Thyroid gland (tissue), 4 donors: Measurements from ENCODE around the gene IFNGR1. TPM values are rescaled to one million over a fixed set of nuclear protein-coding genes. Genes with fewer than 3 reads are reported as not detected.

Source experiments
- DNase-seq, 2 donors: peaks; one replicate each; pipeline ENCODE4 v3.0.0-alpha.2; 2019
- H3K27ac ChIP-seq, 3 donors: fragments of 200-600 bp; sonication (generic); 1 replicate in 2 of 3; 2 replicates in 1 of 3; pipeline ENCODE4 v1.5.1; 2016 to 2019; ENCODE audit warnings: mild to moderate bottlenecking in 1 of 3, moderate library complexity in 1 of 3
- H3K27me3 ChIP-seq: fragments of 200-600 bp; sonication (generic); one replicate; pipeline ENCODE4 v1.5.1; 2019
- H3K36me3 ChIP-seq, 2 donors: fragments of 200-600 bp; sonication (generic); one replicate each; pipeline ENCODE4 v1.5.1; 2016 to 2019
- H3K4me1 ChIP-seq, 2 donors: fragments of 200-600 bp; sonication (generic); one replicate each; pipeline ENCODE4 v1.5.1; 2017 to 2019
- H3K4me3 ChIP-seq, 3 donors: fragments of 200-600 bp; sonication (generic); replicated peaks in 1 of 3; 1 replicate in 2 of 3; 2 replicates in 1 of 3; pipeline ENCODE4 v1.5.1; 2016; ENCODE audit warnings: mild to moderate bottlenecking in 1 of 3
- H3K9me3 ChIP-seq: fragments of 200-600 bp; sonication (generic); one replicate; pipeline ENCODE4 v1.5.1; 2017
- CTCF ChIP-seq, 6 experiments: fragments of 200-600 bp in 3 of 6; fragments of 450-650 bp in 3 of 6; sonication (generic) in 3 of 6; IDR thresholded peaks; one replicate each; pipeline ENCODE4 v1.5.1; 2016 to 2019; ENCODE audit warnings: antibody characterized with exemption in 6 of 6, mild to moderate bottlenecking in 2 of 6, inconsistent platforms in 1 of 6, moderate library complexity in 1 of 6
- POLR2A ChIP-seq, 2 donors: fragments of 450-650 bp; IDR thresholded peaks; one replicate each; pipeline ENCODE4 v1.6.1; 2017; ENCODE audit warnings: antibody characterized with exemption in 2 of 2, mild to moderate bottlenecking in 2 of 2, moderate library complexity in 1 of 2
- WGBS, 2 donors: methylation state at CpG; one replicate each; pipeline ENCODE4 v1.1.5; 2017; 5-methylcytosine and 5-hydroxymethylcytosine counted together
- intact Hi-C: fragments of 100-400 bp; cut with DNase I; formaldehyde crosslinking; loops from one replicate; pipeline ENCODE4 v1.15.1; 2023
- total RNA-seq, 4 donors: library from RNA; depleted of rRNA; stranded (reverse); fragments of >200 nt; gene quantifications; one replicate each; pipeline ENCODE4 v1.2.3, GENCODE V29; 2016

The IFNGR1 gene
- total RNA-seq, 4 donors from 2014 or later, result 73.9 to 138 (median 113) TPM

GRCh38 chr6:137172734-137173431 is 46.3 kb downstream of the IFNGR1 start:
- 77 to 89% methylated on average over 11 of the region's 11 CpGs for WGBS, 2 donors
- H3K4me1 ChIP-seq, result no peaks in the 10 kb centered on the region
- no peaks in the 10 kb centered on the region for H3K36me3 ChIP-seq
- intact Hi-C loops, result no loop called here
- TF ChIP-seq POLR2A (IDR thresholded peaks at IDR 0.05) (no peak), CTCF (IDR thresholded peaks at IDR 0.05) (no peak)
- no peak overlapping the region for H3K27ac ChIP-seq
- H3K27me3 ChIP-seq, result no peaks in the 10 kb centered on the region
- no peak for DNase-seq
- H3K4me3 ChIP-seq, result no peak overlapping the region
- no peaks in the 10 kb centered on the region for H3K9me3 ChIP-seq

- intact Hi-C loops, result no loop called here
- no peaks in the 10 kb centered on the region for H3K4me1 ChIP-seq
- no peak overlapping the region for H3K4me3 ChIP-seq
- no peaks in the 10 kb centered on the region for H3K9me3 ChIP-seq
- H3K27ac ChIP-seq, result no peak overlapping the region
- peak; percentile 24 to 26 for DNase-seq
- no peaks in the 10 kb centered on the region for H3K36me3 ChIP-seq
- TF ChIP-seq POLR2A (IDR thresholded peaks at IDR 0.05), result no peak
- TF ChIP-seq CTCF (IDR thresholded peaks at IDR 0.05), result no peak
- WGBS, 2 donors, result 55 to 65% methylated on average over 13 of the region's 13 CpGs
- H3K27me3 ChIP-seq, result no peaks in the 10 kb centered on the region
Measured at GRCh38 chr6:137171824-137172733, 47.1 kb downstream of the IFNGR1 start.

- TF ChIP-seq CTCF (IDR thresholded peaks at IDR 0.05) (no peak), POLR2A (IDR thresholded peaks at IDR 0.05) (no peak)
- H3K4me1 ChIP-seq, result no peaks in the 10 kb centered on the region
- 97 to 98% methylated on average over 1 of the region's 1 CpG for WGBS, 2 donors
- no peak for DNase-seq
- H3K27me3 ChIP-seq, result no peaks in the 10 kb centered on the region
- intact Hi-C loops, result no loop called here
- H3K27ac ChIP-seq, result no peak overlapping the region
- H3K36me3 ChIP-seq, result no peaks in the 10 kb centered on the region
- H3K4me3 ChIP-seq, result no peak overlapping the region
- H3K9me3 ChIP-seq, result no peaks in the 10 kb centered on the region
Measured at GRCh38 chr6:137171053-137171374, 48.2 kb downstream of the IFNGR1 start.

GRCh38 chr6:137170266-137171052 is 48.7 kb downstream of the IFNGR1 start:
- H3K27ac ChIP-seq, result no peak overlapping the region
- H3K4me3 ChIP-seq, result no peak overlapping the region

More at GRCh38 chr6:137170266-137171052, 48.7 kb downstream of the IFNGR1 start:
- no peak for TF ChIP-seq POLR2A (IDR thresholded peaks at IDR 0.05)
- no peak for TF ChIP-seq CTCF (IDR thresholded peaks at IDR 0.05)
- H3K27me3 ChIP-seq, result no peaks in the 10 kb centered on the region
- 88 to 92% methylated on average over 13 of the region's 13 CpGs for WGBS, 2 donors
- H3K9me3 ChIP-seq, result no peaks in the 10 kb centered on the region
- no peaks in the 10 kb centered on the region for H3K4me1 ChIP-seq
- intact Hi-C loops, result no loop called here
- no peaks in the 10 kb centered on the region for H3K36me3 ChIP-seq
- no peak for DNase-seq
